Measurements from ENCODE around the gene KDM4C.
A peak's percentile ranks its signal among the peaks of the same experiment; 100 is the strongest.

The KDM4C gene

GRCh38 chr9:6715755-6716643 lies 41.8 kb upstream of the KDM4C start:
- in situ Hi-C loops (cut with HindIII; ENCODE audit: low pct_ligation_motif_present, low sequenced_read_pairs): no loop called here
- H3K36me3 ChIP-seq (replicated peaks): no peaks in the 10 kb centered on the region

GRCh38 chr9:6716766-6717165 lies 41.0 kb upstream of the KDM4C start:
- no peak for DNase-seq
- H3K36me3 ChIP-seq (replicated peaks): no peaks in the 10 kb centered on the region
- no peaks in the 10 kb centered on the region for H3K27me3 ChIP-seq (replicated peaks)
- no peak for TF ChIP-seq CTCF (IDR thresholded peaks at IDR 0.05; ENCODE audit: low read depth, low read length, missing control alignments)
- no peak overlapping the region for H3K27ac ChIP-seq
- no peak overlapping the region for H3K4me3 ChIP-seq (ENCODE audit: low read depth, low read length)
- in situ Hi-C loops (cut with HindIII; ENCODE audit: low pct_ligation_motif_present, low sequenced_read_pairs): no loop called here

More at GRCh38 chr9:6715755-6716643, 41.8 kb upstream of the KDM4C start:
- Histone ChIP-seq H3K4me3 (ENCODE audit: low read depth, low read length) (peak overlapping the region; percentile 50), H3K27me3 (replicated peaks) (no peaks in the 10 kb centered on the region), H3K27ac (no peak overlapping the region)
- DNase-seq: peak; percentile 4
- no peak for TF ChIP-seq CTCF (IDR thresholded peaks at IDR 0.05; ENCODE audit: low read depth, low read length, missing control alignments)

GRCh38 chr9:6723881-6724420 lies 33.8 kb upstream of the KDM4C start:
- in situ Hi-C loops (cut with HindIII; ENCODE audit: low pct_ligation_motif_present, low sequenced_read_pairs): no loop called here
- no peak for TF ChIP-seq CTCF (IDR thresholded peaks at IDR 0.05; ENCODE audit: low read depth, low read length, missing control alignments)
- no peak for DNase-seq
- H3K27ac ChIP-seq: no peak overlapping the region
- no peak overlapping the region for H3K4me3 ChIP-seq (ENCODE audit: low read depth, low read length)
- no peaks in the 10 kb centered on the region for H3K27me3 ChIP-seq (replicated peaks)
- H3K36me3 ChIP-seq (replicated peaks): no peaks in the 10 kb centered on the region

GRCh38 chr9:6733257-6733656 lies 24.5 kb upstream of the KDM4C start:
- Histone ChIP-seq H3K36me3 (replicated peaks) (no peaks in the 10 kb centered on the region), H3K27ac (no peak overlapping the region), H3K27me3 (replicated peaks) (no peaks in the 10 kb centered on the region), H3K4me3 (ENCODE audit: low read depth, low read length) (no peak overlapping the region)
- in situ Hi-C loops (cut with HindIII; ENCODE audit: low pct_ligation_motif_present, low sequenced_read_pairs): no loop called here
- DNase-seq: no peak
- TF ChIP-seq CTCF (IDR thresholded peaks at IDR 0.05; ENCODE audit: low read depth, low read length, missing control alignments): no peak

GRCh38 chr9:6733831-6734230 lies 23.9 kb upstream of the KDM4C start:
- H3K27me3 ChIP-seq (replicated peaks): no peaks in the 10 kb centered on the region

More at GRCh38 chr9:6733831-6734230, 23.9 kb upstream of the KDM4C start:
- no peak for TF ChIP-seq CTCF (IDR thresholded peaks at IDR 0.05; ENCODE audit: low read depth, low read length, missing control alignments)
- DNase-seq: no peak
- Histone ChIP-seq H3K36me3 (replicated peaks) (no peaks in the 10 kb centered on the region), H3K27ac (no peak overlapping the region), H3K4me3 (ENCODE audit: low read depth, low read length) (no peak overlapping the region)
- in situ Hi-C loops (cut with HindIII; ENCODE audit: low pct_ligation_motif_present, low sequenced_read_pairs): no loop called here

Data from brain microvascular endothelial cell (primary cell).